Endothelial cell of umbilical vein (primary cell): ENCODE data around the gene NUTF2.

Experiments
- EZH2 ChIP-seq: IDR thresholded peaks from 2 replicates; pipeline ENCODE4 v1.6.1; 2012; ENCODE audit warnings: borderline replicate concordance, low read depth, mild to moderate bottlenecking, moderate library complexity, low read length, inconsistent platforms; ENCODE audit not compliant: severe bottlenecking
- FOS ChIP-seq: IDR thresholded peaks from 2 replicates; pipeline ENCODE4 v1.6.1; 2011; ENCODE audit warnings: mild to moderate bottlenecking, low read length, moderate library complexity, borderline replicate concordance; ENCODE audit not compliant: insufficient read depth
- GATA2 ChIP-seq: IDR thresholded peaks from 2 replicates; pipeline ENCODE4 v1.7.0; 2011; ENCODE audit warnings: low read depth, mild to moderate bottlenecking, moderate library complexity, mixed read lengths, low read length; ENCODE audit not compliant: insufficient read length, insufficient read depth
- JUN ChIP-seq: IDR thresholded peaks from 2 replicates; pipeline ENCODE4 v1.6.1; 2011; ENCODE audit warnings: borderline replicate concordance, low read depth; ENCODE audit not compliant: insufficient read length, insufficient read depth
- MYC ChIP-seq: IDR thresholded peaks from one replicate; pipeline ENCODE4 v1.6.1; 2011; ENCODE audit warnings: mild to moderate bottlenecking, low read depth, low read length
- POLR2A ChIP-seq: IDR thresholded peaks from 2 replicates; pipeline ENCODE4 v1.6.1; 2012; ENCODE audit warnings: low read depth, mild to moderate bottlenecking, control low read depth, low read length
- POLR2AphosphoS5 ChIP-seq: IDR thresholded peaks from 2 replicates; pipeline ENCODE4 v1.6.1; 2012; ENCODE audit warnings: low read depth, mild to moderate bottlenecking, control low read depth, low read length, moderate library complexity; ENCODE audit not compliant: insufficient read depth
- TF ChIP-seq, protein P1 (sequence below), 2 donors: IDR thresholded peaks; 1 replicate in 1 of 2; 2 replicates in 1 of 2; pipeline ENCODE4 v1.5.1; 2011; ENCODE audit warnings: low read length in 2 of 2, mild to moderate bottlenecking in 2 of 2, moderate library complexity in 2 of 2, control low read depth in 1 of 2, inconsistent platforms in 1 of 2, low read depth in 1 of 2; ENCODE audit not compliant: insufficient read depth in 1 of 2; ENCODE audit errors: extremely low read depth in 1 of 2
- TF ChIP-seq, protein P2 (sequence below): IDR thresholded peaks from 2 replicates; pipeline ENCODE4 v1.6.1; 2011; ENCODE audit not compliant: insufficient read depth, insufficient read length

DNA sequence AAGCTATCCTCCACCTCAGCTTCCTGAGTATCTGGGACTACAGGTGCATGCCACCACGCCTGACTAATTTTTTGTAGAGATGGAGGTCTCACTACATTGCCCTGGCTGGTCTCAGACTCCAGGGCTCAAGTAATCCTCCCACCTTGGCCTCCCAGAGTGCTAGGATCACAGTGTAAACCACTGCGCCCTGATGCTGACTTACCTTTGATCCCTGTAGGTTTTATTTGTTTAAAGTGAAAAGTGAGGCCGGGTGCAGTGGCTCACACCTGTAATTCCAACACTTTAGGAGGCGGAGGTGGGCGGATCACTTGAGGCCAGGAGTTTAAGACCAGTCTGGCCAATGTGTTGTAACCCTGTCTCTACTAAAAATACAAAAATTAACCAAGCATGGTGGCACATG, 55.0 kb downstream of the NUTF2 start:
- TF ChIP-seq, protein P1, sequence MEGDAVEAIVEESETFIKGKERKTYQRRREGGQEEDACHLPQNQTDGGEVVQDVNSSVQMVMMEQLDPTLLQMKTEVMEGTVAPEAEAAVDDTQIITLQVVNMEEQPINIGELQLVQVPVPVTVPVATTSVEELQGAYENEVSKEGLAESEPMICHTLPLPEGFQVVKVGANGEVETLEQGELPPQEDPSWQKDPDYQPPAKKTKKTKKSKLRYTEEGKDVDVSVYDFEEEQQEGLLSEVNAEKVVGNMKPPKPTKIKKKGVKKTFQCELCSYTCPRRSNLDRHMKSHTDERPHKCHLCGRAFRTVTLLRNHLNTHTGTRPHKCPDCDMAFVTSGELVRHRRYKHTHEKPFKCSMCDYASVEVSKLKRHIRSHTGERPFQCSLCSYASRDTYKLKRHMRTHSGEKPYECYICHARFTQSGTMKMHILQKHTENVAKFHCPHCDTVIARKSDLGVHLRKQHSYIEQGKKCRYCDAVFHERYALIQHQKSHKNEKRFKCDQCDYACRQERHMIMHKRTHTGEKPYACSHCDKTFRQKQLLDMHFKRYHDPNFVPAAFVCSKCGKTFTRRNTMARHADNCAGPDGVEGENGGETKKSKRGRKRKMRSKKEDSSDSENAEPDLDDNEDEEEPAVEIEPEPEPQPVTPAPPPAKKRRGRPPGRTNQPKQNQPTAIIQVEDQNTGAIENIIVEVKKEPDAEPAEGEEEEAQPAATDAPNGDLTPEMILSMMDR (IDR thresholded peaks at IDR 0.05; ENCODE audit: extremely low read depth in 1 of 2, insufficient read depth in 1 of 2, low read depth in 1 of 2, low read length in 2 of 2), result no peak
- TF ChIP-seq MYC (no peak), JUN (no peak), POLR2A (no peak), EZH2 (no peak), POLR2AphosphoS5 (no peak), GATA2 (no peak), FOS (no peak)
- TF ChIP-seq, protein P2, sequence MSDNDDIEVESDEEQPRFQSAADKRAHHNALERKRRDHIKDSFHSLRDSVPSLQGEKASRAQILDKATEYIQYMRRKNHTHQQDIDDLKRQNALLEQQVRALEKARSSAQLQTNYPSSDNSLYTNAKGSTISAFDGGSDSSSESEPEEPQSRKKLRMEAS, result no peak
